K562 (cell line): ENCODE data around the gene LY6G6F. TPM values are rescaled to one million over a fixed set of nuclear protein-coding genes. Genes with fewer than 3 reads are reported as not detected.
A peak's percentile ranks its signal among the peaks of the same experiment; 100 is the strongest.

Experiments used
- BCOR ChIP-seq: fragments of 450-650 bp; IDR thresholded peaks from 2 replicates; pipeline ENCODE4 v1.6.1; 2016
- CAMTA2 ChIP-seq: fragments of 250-450 bp; sonication (Bioruptor Pico); conservative IDR thresholded peaks from 2 replicates; pipeline ENCODE4 v1.5.1; 2022
- CHCHD3 ChIP-seq: fragments of 250-450 bp; sonication (Bioruptor Pico); IDR thresholded peaks from 2 replicates; pipeline ENCODE4 v2.1.2; 2022; ENCODE audit warnings: mild to moderate bottlenecking
- CHD1 ChIP-seq: fragments of 200-600 bp; sonication (generic); IDR thresholded peaks from one replicate; pipeline ENCODE4 v1.6.1; 2012; ENCODE audit warnings: mild to moderate bottlenecking, moderate library complexity, low read length, inconsistent platforms
- CUX1 ChIP-seq: fragments of 200-800 bp; sonication (Bioruptor generic); IDR thresholded peaks from 2 replicates; pipeline ENCODE4 v1.6.1; 2016; ENCODE audit warnings: missing genetic modification characterization, missing compliant biosample characterization
- HMG20A ChIP-seq: fragments of 450-650 bp; formaldehyde crosslinking; conservative IDR thresholded peaks from 2 replicates; pipeline ENCODE4 v1.4.0; 2020; ENCODE audit warnings: mild to moderate bottlenecking, mixed read lengths
- KDM5B ChIP-seq: fragments of 200-600 bp; sonication (generic); IDR thresholded peaks from 2 replicates; pipeline ENCODE4 v1.6.1; 2012; ENCODE audit warnings: low read depth, mild to moderate bottlenecking, moderate library complexity, low read length, control low read depth, inconsistent platforms; ENCODE audit not compliant: insufficient replicate concordance
- MCM7 ChIP-seq, 2 experiments: fragments of 450-650 bp; IDR thresholded peaks; 2 replicates each; pipeline ENCODE4 v1.6.1; 2016 to 2018
- MTF1 ChIP-seq: fragments of 250-450 bp; sonication (Bioruptor Pico); IDR thresholded peaks from 2 replicates; pipeline ENCODE4 v1.9.0; 2021; ENCODE audit warnings: moderate library complexity, mild to moderate bottlenecking, inconsistent platforms, borderline replicate concordance
- PML ChIP-seq: IDR thresholded peaks from 2 replicates; pipeline ENCODE4 v1.6.1; 2012; ENCODE audit warnings: low read length, inconsistent platforms
- POLR2G ChIP-seq: fragments of 200-400 bp; formaldehyde crosslinking; IDR thresholded peaks from 2 replicates; pipeline ENCODE4 v1.6.1; 2017; ENCODE audit warnings: low read depth, mild to moderate bottlenecking, antibody characterized with exemption, low read length, moderate library complexity
- SPI1 ChIP-seq: IDR thresholded peaks from 2 replicates; pipeline ENCODE4 v1.6.1; 2011; ENCODE audit warnings: low read depth, low read length, control low read depth, borderline replicate concordance
- SRF ChIP-seq, 2 experiments: fragments of 250-450, 450-650 bp in 1 of 2; sonication (Bioruptor Pico) in 1 of 2; sonication (generic) in 1 of 2; formaldehyde crosslinking; IDR thresholded peaks; 2 replicates each; pipeline versions ENCODE4 v1.5.0 to v1.5.1; 2020 to 2022; ENCODE audit warnings: mild to moderate bottlenecking in 1 of 2, missing genetic modification reagents in 1 of 2
- ZBTB17 ChIP-seq: fragments of 450-650 bp; formaldehyde crosslinking; IDR thresholded peaks from 2 replicates; pipeline ENCODE4 v1.4.0; 2020; ENCODE audit warnings: mild to moderate bottlenecking
- ZNF717 ChIP-seq: fragments of 250-450 bp; sonication (Bioruptor Pico); IDR thresholded peaks from 2 replicates; pipeline ENCODE4 v1.5.0; 2021
- polyA plus RNA-seq, 8 experiments: library from polyadenylated mRNA; depleted of rRNA in 4 of 8; stranded (reverse) in 5 of 8; unstranded in 3 of 8; fragments of >200 nt; fragmentation: Nextera tagmentation in 2 of 8; fragmentation: Illumina TruSeq in 1 of 8; extraction: Ambion mirVana in 2 of 8; extraction: Trizol in 1 of 8; gene quantifications; 2 replicates each; pipeline versions ENCODE4 v1.2.1 to v1.2.3, GENCODE V29; 2011 to 2014; ENCODE audit warnings: inconsistent platforms in 1 of 8, missing spikeins in 1 of 8
- total RNA-seq, 7 experiments: library from RNA; depleted of rRNA in 6 of 7; stranded (reverse); fragments of >200 nt in 6 of 7; fragmentation: Illumina TruSeq in 2 of 7; extraction: Trizol in 2 of 7; gene quantifications; 2 replicates each; pipeline versions ENCODE4 v1.2.1 to v1.2.3, GENCODE V29; 2011 to 2021; ENCODE audit warnings: low replicate concordance in 1 of 7
- TF ChIP-seq, protein P1 (sequence below): fragments of 150-350 bp; IDR thresholded peaks from 2 replicates; pipeline ENCODE4 v1.6.1; 2014; ENCODE audit warnings: low read depth, mild to moderate bottlenecking, low read length, borderline replicate concordance
- TF ChIP-seq, protein P2 (sequence below): sonication (generic); formaldehyde crosslinking; IDR thresholded peaks from 2 replicates; pipeline ENCODE4 v1.8.0; 2023; ENCODE audit warnings: mild to moderate bottlenecking, missing genetic modification reagents

LY6G6F gene
- total and polyA plus RNA-seq, 9 of the 15 experiments (the other 6 are each of a cell fraction or from before 2014, with no cell fraction given), result 0.14 to 0.50 (median 0.28) TPM; not detected in 2

DNA sequence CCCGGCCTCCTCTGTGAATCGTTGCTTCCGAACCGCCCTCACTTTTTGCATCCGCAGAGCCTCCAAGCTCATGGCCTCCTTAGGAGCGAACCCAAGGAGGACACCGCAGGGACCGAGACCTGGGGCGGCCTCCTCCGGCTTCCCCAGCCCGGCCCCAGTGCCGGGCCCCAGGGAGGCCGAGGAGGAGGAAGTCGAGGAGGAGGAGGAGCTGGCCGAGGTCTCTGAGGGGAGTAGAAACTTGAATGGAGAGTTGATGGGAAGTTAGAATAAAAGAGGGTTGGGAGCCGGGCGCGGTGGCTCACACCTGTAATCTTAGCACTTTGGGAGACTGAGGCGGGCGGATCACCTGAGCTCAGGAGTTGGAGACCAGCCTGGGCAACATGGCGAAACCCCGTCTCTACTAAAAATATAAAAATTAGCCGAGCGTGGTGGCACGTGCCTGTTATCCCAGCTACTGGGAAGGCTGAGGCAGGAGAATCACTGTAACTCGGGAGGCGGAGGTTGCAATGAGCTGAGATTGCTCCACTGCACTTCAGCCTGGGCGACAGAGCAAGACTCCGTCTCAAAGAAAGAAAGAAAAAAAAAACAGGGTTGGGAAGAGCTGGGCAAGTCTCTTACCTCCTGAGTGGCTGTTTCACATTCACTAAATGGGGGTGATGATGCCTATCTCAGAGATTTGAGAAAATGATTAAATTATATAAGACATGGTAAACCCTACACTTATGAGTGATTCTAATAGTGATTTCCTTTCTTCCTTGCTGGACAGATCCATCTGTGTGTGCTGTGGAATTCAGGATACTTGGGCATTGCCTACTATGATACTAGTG is 33.9 kb downstream of the LY6G6F start (continued):
- TF ChIP-seq CUX1 (peak; percentile 79; the same call in 1 of the 2 replicates), PML (peak; percentile 8; the same call in 1 of the 2 replicates), MCM7 (IDR thresholded peaks at IDR 0.05) (0 out of 4 replicates have a peak, but pooled peaks of 1 of the 2 experiments have one; percentile 18), SPI1 (peak; percentile 61; the same call in 1 of the 2 replicates), MTF1 (CRISPR knock-in tag) (peak; percentile 33; the same call in 1 of the 2 replicates), BCOR (peak; percentile 12; the same call in 1 of the 2 replicates), ZNF717 (CRISPR knock-in tag) (peak; percentile 70; the same call in 1 of the 2 replicates), KDM5B (peak; percentile 84), SRF (CRISPR knock-in tag; IDR thresholded peaks at IDR 0.05) (no peak; a peak in 1 of 4 replicates), POLR2G (peak; percentile 7; the same call in 1 of the 2 replicates), CHD1 (peak; percentile 85), ZBTB17 (CRISPR knock-in tag) (0 out of 2 replicates have a peak, but pooled peaks have one; percentile 12), HMG20A (CRISPR knock-in tag) (0 out of 2 replicates have a peak, but pooled peaks have one; percentile 19), CHCHD3 (CRISPR knock-in tag) (0 out of 2 replicates have a peak, but pooled peaks have one; percentile 60), CAMTA2 (CRISPR knock-in tag) (peak; percentile 56; the same call in 1 of the 2 replicates)
- TF ChIP-seq, protein P1, sequence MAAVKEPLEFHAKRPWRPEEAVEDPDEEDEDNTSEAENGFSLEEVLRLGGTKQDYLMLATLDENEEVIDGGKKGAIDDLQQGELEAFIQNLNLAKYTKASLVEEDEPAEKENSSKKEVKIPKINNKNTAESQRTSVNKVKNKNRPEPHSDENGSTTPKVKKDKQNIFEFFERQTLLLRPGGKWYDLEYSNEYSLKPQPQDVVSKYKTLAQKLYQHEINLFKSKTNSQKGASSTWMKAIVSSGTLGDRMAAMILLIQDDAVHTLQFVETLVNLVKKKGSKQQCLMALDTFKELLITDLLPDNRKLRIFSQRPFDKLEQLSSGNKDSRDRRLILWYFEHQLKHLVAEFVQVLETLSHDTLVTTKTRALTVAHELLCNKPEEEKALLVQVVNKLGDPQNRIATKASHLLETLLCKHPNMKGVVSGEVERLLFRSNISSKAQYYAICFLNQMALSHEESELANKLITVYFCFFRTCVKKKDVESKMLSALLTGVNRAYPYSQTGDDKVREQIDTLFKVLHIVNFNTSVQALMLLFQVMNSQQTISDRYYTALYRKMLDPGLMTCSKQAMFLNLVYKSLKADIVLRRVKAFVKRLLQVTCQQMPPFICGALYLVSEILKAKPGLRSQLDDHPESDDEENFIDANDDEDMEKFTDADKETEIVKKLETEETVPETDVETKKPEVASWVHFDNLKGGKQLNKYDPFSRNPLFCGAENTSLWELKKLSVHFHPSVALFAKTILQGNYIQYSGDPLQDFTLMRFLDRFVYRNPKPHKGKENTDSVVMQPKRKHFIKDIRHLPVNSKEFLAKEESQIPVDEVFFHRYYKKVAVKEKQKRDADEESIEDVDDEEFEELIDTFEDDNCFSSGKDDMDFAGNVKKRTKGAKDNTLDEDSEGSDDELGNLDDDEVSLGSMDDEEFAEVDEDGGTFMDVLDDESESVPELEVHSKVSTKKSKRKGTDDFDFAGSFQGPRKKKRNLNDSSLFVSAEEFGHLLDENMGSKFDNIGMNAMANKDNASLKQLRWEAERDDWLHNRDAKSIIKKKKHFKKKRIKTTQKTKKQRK, result no peak
- TF ChIP-seq, protein P2, sequence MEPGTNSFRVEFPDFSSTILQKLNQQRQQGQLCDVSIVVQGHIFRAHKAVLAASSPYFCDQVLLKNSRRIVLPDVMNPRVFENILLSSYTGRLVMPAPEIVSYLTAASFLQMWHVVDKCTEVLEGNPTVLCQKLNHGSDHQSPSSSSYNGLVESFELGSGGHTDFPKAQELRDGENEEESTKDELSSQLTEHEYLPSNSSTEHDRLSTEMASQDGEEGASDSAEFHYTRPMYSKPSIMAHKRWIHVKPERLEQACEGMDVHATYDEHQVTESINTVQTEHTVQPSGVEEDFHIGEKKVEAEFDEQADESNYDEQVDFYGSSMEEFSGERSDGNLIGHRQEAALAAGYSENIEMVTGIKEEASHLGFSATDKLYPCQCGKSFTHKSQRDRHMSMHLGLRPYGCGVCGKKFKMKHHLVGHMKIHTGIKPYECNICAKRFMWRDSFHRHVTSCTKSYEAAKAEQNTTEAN (CRISPR knock-in tag), result no peak
